Endothelial cell (in vitro differentiated cells): ENCODE data around the gene VRK1. TPM values are rescaled to one million over a fixed set of nuclear protein-coding genes. Genes with fewer than 3 reads are reported as not detected.

ENCODE experiments used
- DNase-seq: peaks from one replicate; pipeline ENCODE4 v3.0.0; 2021; ENCODE audit warnings: low spot score
- H3K27ac Mint-ChIP-seq: one replicate; pipeline ENCODE4 v1.8.0; 2021; ENCODE audit warnings: mixed read lengths, inconsistent platforms; ENCODE audit not compliant: unreplicated experiment
- H3K27me3 Mint-ChIP-seq: one replicate; pipeline ENCODE4 v1.8.0; 2021; ENCODE audit warnings: mild to moderate bottlenecking, moderate library complexity, mixed read lengths, inconsistent platforms; ENCODE audit not compliant: unreplicated experiment
- H3K36me3 Mint-ChIP-seq: one replicate; pipeline ENCODE4 v1.8.0; 2021; ENCODE audit warnings: mild to moderate bottlenecking, low read depth, mixed read lengths, inconsistent platforms; ENCODE audit not compliant: unreplicated experiment
- H3K4me1 Mint-ChIP-seq: one replicate; pipeline ENCODE4 v1.8.0; 2021; ENCODE audit warnings: mild to moderate bottlenecking, mixed read lengths, inconsistent platforms; ENCODE audit not compliant: unreplicated experiment
- H3K4me3 Mint-ChIP-seq: one replicate; pipeline ENCODE4 v1.8.0; 2021; ENCODE audit warnings: mild to moderate bottlenecking, mixed read lengths, inconsistent platforms; ENCODE audit not compliant: unreplicated experiment
- H3K9me3 Mint-ChIP-seq: one replicate; pipeline ENCODE4 v1.8.0; 2021; ENCODE audit warnings: mixed read lengths, inconsistent platforms; ENCODE audit not compliant: unreplicated experiment
- CTCF ChIP-seq: fragments of 200-600 bp; sonication (generic); IDR thresholded peaks from one replicate; pipeline ENCODE4 v1.5.0; 2021; ENCODE audit warnings: antibody characterized with exemption; ENCODE audit not compliant: unreplicated experiment
- total RNA-seq: library from RNA; stranded (reverse); fragmentation: NEBNext Ultra II Directional; extraction: Animal tissue kit (Norgen Biotek cat#: 25700); gene quantifications from one replicate; pipeline ENCODE4 v1.2.1, GENCODE V29; 2021; ENCODE audit not compliant: unreplicated experiment

VRK1 gene
- total RNA-seq, 1 donor from 2014 or later: 32.0 TPM

- H3K27me3 Mint-ChIP-seq: no peaks in the 10 kb centered on the region
- no peaks in the 10 kb centered on the region for H3K36me3 Mint-ChIP-seq
- no peaks in the 10 kb centered on the region for H3K9me3 Mint-ChIP-seq
- no peaks in the 10 kb centered on the region for H3K4me1 Mint-ChIP-seq
- TF ChIP-seq CTCF: no peak
- no peak overlapping the region for H3K27ac Mint-ChIP-seq
- H3K4me3 Mint-ChIP-seq: no peak overlapping the region
- no peak for DNase-seq
These were observed 96.9 kb downstream of the VRK1 start for GRCh38 chr14:96893966-96894622.

GRCh38 chr14:96894966-96895365, 97.8 kb downstream of the VRK1 start:
- no peak for DNase-seq
- H3K9me3 Mint-ChIP-seq: no peaks in the 10 kb centered on the region
- no peak for TF ChIP-seq CTCF
- no peaks in the 10 kb centered on the region for H3K27me3 Mint-ChIP-seq
- H3K4me3 Mint-ChIP-seq: no peak overlapping the region
- no peaks in the 10 kb centered on the region for H3K36me3 Mint-ChIP-seq
- no peak overlapping the region for H3K27ac Mint-ChIP-seq
- H3K4me1 Mint-ChIP-seq: no peaks in the 10 kb centered on the region

- Mint-ChIP-seq H3K27me3 (no peaks in the 10 kb centered on the region), H3K4me3 (no peak overlapping the region), H3K36me3 (no peaks in the 10 kb centered on the region), H3K9me3 (no peaks in the 10 kb centered on the region), H3K27ac (no peak overlapping the region), H3K4me1 (no peaks in the 10 kb centered on the region)
- no peak for TF ChIP-seq CTCF
- DNase-seq: no peak
These were observed 98.6 kb downstream of the VRK1 start for GRCh38 chr14:96895658-96896271.

GRCh38 chr14:96897184-96897583, 100.0 kb downstream of the VRK1 start:
- Mint-ChIP-seq H3K27me3 (no peaks in the 10 kb centered on the region), H3K4me3 (no peak overlapping the region), H3K9me3 (no peaks in the 10 kb centered on the region), H3K4me1 (peaks cover 5% of the 10 kb centered on the region), H3K36me3 (no peaks in the 10 kb centered on the region), H3K27ac (no peak overlapping the region)
- DNase-seq: no peak
- no peak for TF ChIP-seq CTCF

GRCh38 chr14:96901227-96901626, 104.0 kb downstream of the VRK1 start:
- no peak for DNase-seq
- TF ChIP-seq CTCF: no peak
- Mint-ChIP-seq H3K4me1 (peaks cover 6% of the 10 kb centered on the region), H3K27ac (no peak overlapping the region), H3K27me3 (no peaks in the 10 kb centered on the region), H3K9me3 (no peaks in the 10 kb centered on the region), H3K36me3 (no peaks in the 10 kb centered on the region), H3K4me3 (no peak overlapping the region)
